Astrocyte of the cerebellum (primary cell): ENCODE results near the gene NLGN2.

ENCODE experiments used
- DNase-seq: peaks from one replicate; pipeline ENCODE4 v3.0.0-alpha.2; 2011; ENCODE audit warnings: low read depth
- H3K4me3 ChIP-seq: 2 replicates; pipeline ENCODE4 v1.5.1; 2011; ENCODE audit warnings: mild to moderate bottlenecking, low read depth, low read length, moderate library complexity
- CTCF ChIP-seq: IDR thresholded peaks from 2 replicates; pipeline ENCODE4 v1.5.1; 2012; ENCODE audit warnings: low read length, low read depth, moderate library complexity, mild to moderate bottlenecking; ENCODE audit errors: missing control alignments
- in situ Hi-C: cut with HindIII; loops from 2 replicates; pipeline ENCODE4 v1.10.0; 2017; ENCODE audit warnings: low sequenced_read_pairs

NLGN2 gene

GRCh38 chr17:7403043-7403726 lies 4.5 kb upstream of the NLGN2 start:
- TF ChIP-seq CTCF: no peak
- in situ Hi-C loops: no loop called here
- no peak for DNase-seq
- peak overlapping the region; percentile 72 for H3K4me3 ChIP-seq

GRCh38 chr17:7403727-7403976 lies 4.0 kb upstream of the NLGN2 start:
- DNase-seq: no peak

GRCh38 chr17:7403977-7404736 lies 3.5 kb upstream of the NLGN2 start, which contains the start of gene TMEM256:
TSS of gene TMEM256 (minus strand) at chr17:7404097. CDS start at chr17:7404084, 13 bp downstream.
- peak; percentile 99 for DNase-seq
- peak within 1 kb of the TSS; percentile 72 for H3K4me3 ChIP-seq
- no peak for TF ChIP-seq CTCF
- in situ Hi-C loops: no loop called here

More at GRCh38 chr17:7403727-7403976, 4.0 kb upstream of the NLGN2 start:
- TF ChIP-seq CTCF: no peak
- in situ Hi-C loops: no loop called here
- peak overlapping the region; percentile 72 for H3K4me3 ChIP-seq

GRCh38 chr17:7404737-7405349 lies 2.8 kb upstream of the NLGN2 start:
- DNase-seq: no peak
- H3K4me3 ChIP-seq: peak overlapping the region; percentile 72
- no peak for TF ChIP-seq CTCF
- in situ Hi-C loops: no loop called here

- H3K4me3 ChIP-seq: peak overlapping the region; percentile 72
- in situ Hi-C loops: no loop called here
- TF ChIP-seq CTCF: no peak
- DNase-seq: no peak
These were observed 2.1 kb upstream of the NLGN2 start for GRCh38 chr17:7405350-7406234.

- DNase-seq: no peak
- in situ Hi-C loops: no loop called here
- peak overlapping the region; percentile 72 for H3K4me3 ChIP-seq
- no peak for TF ChIP-seq CTCF
These were observed 1.3 kb upstream of the NLGN2 start for GRCh38 chr17:7406235-7406825.
